Activated CD4-positive, CD25-positive, alpha-beta regulatory T cell (primary cell): ENCODE results near the gene USP32.

Experiments used
- DNase-seq, 4 experiments: peaks; one replicate each; lab custom pipeline; 2025; lab: John Stamatoyannopoulos, UW

USP32 gene

GRCh38 chr17:60297760-60298401 lies 94.1 kb downstream of the USP32 start:
- DNase-seq: no peak

DNA sequence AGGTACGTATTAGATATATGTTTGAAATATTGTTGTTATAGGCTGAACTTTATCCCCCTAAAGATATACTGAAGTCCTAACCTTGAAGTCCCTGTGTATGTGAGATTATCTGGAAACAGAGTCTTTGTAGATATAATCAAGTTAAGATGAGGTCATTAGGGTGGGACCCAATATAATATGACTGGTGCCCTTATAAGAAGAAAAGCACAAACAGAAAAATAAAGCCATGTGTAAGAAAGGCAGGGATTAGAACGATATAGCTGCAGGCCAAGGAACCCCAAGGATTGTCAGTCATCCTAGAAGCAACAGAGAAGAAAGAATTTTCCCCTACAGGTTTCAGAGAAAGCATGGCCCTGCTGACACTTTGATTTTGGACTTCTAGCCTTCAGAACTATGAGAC lies 95.8 kb downstream of the USP32 start:
- no peak for DNase-seq

GRCh38 chr17:60293580-60294335 lies 98.2 kb downstream of the USP32 start:
- no peak for DNase-seq

DNA sequence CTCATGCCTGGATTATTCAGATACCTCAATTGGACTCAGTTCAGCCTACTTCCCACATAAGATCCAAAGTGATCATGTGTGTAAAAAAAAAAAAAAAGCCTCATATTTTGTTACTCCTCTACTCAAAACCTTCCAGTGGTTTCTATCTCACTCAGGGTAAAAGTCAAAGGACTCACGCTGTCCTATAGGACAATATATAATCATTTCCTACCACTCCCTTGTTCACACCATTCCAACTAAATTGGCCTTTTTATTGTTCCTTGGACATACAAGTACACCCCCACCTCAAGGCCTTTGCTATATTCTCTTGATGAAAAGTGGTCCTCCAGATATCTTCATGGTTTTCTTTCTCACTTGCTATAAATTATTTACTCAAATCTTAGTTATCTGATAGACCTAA lies 99.2 kb downstream of the USP32 start:
- no peak for DNase-seq

GRCh38 chr17:60284709-60285108 lies 107.2 kb downstream of the USP32 start:
- DNase-seq: no peak

- no peak for DNase-seq
These were observed 108.1 kb downstream of the USP32 start for GRCh38 chr17:60283816-60284215.

GRCh38 chr17:60280673-60281072 lies 111.3 kb downstream of the USP32 start:
- DNase-seq: no peak

GRCh38 chr17:60278237-60278636 lies 113.7 kb downstream of the USP32 start:
- DNase-seq: no peak

GRCh38 chr17:60277258-60277657 lies 114.7 kb downstream of the USP32 start:
- no peak for DNase-seq

DNA sequence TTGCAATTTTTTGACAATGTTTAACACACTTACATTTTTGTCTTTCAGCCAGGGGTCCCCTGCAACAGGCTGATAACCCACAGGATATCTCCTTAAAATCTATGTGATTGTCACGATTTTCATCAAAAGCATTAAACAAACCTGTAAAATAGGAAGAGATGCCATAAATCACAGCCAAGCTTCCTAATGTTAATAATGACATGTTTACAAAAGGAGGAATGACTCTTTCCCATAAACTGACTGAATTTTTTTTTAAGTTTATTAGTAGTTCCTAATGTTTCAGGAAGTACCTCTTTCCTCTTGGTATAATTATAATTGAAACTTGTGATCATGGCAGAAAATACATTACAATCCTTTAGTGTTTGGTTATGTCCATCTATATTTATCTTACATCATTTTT lies 122.5 kb downstream of the USP32 start:
- DNase-seq: no peak

DNA sequence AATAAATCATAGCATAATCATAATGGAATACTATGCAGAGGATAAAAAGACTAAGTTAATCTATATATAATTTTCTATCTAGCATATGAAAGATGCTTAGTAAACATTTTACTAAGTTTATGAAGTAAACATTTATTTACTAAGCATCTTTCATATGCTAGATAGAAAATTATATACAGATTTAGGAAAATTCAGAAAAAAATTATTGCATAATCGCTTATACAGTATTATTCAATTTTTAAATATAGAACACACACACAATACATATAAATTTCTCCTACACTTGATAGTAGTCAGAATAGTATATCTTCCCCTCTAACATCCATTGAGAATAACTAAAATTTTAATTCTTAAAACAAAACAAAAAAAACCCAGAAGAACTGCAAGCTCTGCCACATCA lies 131.4 kb downstream of the USP32 start:
- no peak for DNase-seq

DNA sequence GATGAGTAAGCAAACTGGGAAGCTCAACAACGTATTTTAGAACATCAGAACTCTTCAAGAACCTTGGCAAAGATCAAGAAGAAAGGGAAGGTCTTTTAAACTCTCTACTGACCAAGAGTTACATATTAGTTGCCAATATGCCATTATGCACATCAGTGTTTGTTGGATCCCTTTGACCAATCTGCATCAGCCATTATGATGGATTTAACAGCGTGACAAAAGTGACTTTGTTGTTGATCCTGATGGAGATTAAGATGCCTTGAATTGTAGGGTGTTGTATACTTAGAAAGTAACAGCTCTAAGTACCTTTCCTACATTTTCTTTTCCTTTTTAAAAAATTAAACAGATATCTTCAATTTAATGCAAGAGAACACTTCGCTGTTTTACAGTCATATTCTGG lies 133.6 kb downstream of the USP32 start:
- DNase-seq: no peak

GRCh38 chr17:60256174-60256573 lies 135.8 kb downstream of the USP32 start:
- DNase-seq: no peak

DNA sequence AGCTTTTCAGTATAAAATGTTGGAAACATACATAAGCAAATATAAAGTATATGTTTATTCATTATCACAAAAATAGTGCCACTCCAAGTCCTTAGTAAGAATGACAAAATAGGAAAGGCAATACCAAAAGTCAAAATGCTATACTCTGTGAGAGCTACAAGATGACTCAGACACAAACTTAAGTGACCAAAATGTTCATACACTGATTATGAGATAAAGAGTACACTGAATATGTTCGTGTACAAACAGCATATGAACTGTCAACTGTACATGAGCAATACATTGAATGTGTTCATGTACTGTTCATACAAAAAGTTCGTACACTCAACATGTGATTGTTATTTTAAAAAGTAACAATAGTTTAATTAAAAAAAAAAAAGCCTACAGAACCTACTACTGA lies 138.9 kb downstream of the USP32 start:
- DNase-seq: no peak

- no peak for DNase-seq
These were observed 139.5 kb downstream of the USP32 start for GRCh38 chr17:60252459-60252858.

DNA sequence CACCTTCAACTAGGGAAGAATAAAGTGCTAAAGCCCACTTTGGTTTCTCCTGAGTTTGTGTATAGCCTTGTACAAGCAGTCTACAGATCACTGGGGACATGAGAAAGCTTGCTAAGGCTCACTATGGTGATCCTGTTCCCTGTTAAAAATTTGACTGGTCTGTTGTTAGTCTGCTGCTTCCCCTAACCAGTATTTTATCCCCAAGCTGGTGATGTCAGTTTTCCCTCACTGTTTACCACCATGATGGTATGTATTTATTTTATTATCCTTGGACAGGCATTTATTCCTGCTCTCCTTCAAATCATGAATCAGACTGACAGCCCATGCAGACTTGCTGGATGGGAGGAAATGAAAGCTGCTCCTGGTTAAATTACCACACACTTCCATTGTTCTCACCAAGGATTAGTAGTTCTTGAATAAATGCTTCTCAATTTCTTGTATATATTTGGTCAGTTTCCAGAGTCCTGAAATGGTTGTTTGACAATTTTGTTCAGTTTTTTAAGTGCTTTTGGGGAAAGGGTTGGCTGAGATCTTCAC lies 142.6 kb downstream of the USP32 start:
- DNase-seq: no peak

- no peak for DNase-seq
These were observed 143.2 kb downstream of the USP32 start for GRCh38 chr17:60248618-60249289.

GRCh38 chr17:60247836-60248461 lies 144.0 kb downstream of the USP32 start:
- no peak for DNase-seq

DNA sequence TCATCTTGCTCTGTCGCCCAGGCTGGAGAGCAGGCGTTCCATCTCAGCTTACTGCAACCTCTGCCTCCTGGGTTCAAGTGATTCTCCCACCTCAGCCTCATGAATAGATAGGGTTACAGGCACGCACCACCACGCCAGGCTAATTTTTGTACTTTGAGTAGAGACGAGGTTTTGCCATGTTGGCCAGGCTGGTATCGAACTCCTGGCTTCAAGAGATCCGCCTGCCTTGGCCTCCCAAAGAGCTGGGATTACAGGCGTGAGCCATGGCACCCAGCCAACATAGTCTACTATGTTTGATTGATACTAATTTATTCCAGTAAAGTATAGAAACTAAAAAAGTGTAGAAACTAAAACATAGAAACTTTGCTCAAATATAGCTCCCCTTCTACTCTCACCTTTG lies 147.3 kb downstream of the USP32 start:
- DNase-seq: no peak

DNA sequence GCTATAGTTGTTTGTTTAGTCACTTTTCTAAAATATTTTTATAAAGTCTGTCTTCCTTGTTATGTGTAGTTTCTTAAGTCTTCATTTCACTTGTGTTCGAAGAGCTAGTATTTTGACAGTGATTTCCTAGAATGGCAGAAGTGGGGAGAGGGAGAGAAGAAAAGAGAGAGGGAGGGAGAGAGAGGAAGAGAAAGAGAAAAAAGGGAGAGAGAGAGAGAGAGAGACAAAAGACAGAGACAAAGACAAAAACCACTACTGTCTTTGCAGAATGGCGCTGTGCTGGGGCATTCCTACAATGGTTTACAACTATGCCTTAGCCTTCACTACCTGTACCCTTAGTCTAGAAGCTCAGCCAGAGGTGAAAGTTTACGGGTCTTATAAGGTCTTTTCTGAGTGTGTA lies 151.6 kb downstream of the USP32 start:
- no peak for DNase-seq

DNA sequence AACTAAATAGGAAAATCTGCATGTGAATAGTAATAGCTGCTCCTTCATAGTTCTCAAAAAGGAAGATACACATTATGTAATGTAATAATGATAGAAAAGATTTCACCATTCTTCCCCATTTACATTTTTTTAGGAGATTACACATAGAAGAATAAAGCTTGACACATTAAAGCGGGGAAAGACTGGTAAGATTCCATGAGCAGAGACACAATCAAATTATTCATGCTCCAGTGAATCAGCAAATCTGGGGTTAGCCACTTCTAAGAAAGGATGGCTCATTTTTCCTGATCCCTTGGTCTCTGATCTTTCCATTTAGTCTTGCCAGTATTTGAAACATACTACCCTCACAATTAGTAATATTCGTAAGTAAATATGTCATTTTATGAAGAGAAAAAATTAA lies 160.2 kb downstream of the USP32 start:
- no peak for DNase-seq

DNA sequence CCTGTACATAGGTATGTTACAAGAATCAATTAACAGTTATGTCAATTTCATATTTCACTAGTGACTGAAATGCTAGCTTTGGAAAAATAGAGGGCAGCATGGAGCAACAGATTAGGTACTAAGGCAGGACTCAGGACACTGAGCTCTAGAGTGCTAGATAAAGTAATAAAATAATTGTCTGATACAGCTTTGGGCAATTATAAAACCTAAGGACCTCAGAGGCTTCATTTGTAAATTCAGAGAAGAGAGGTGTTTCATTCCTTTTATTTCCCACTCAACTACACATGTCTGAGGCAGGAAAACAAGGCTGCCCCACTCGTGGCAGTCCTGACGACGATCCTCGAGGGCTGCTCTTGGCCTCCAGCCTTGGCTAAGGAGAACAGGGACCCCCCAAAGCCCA lies 160.7 kb downstream of the USP32 start:
- DNase-seq: no peak

DNA sequence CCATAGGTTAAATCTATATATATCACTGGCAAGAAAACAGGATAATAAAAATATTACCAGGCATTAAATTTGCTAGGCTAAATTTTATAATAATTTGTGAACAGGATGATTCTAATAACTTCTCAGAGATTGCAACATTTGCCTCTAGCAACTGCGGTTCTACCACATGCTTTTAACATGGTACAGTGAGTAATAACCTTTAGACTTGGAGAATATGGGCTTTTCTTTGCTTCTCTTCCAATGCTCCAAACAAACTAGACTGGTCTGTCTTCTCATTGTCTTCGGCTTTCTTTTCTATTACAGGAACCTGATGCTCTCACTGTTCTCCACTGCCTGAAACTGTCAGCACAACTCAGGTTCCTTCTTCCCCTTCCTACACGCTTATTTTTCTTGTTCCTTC lies 161.6 kb downstream of the USP32 start:
- no peak for DNase-seq
